Astrocyte (in vitro differentiated cells and primary cell): ENCODE measurements around the gene CHPT1. TPM values are rescaled to one million over a fixed set of nuclear protein-coding genes. Genes with fewer than 3 reads are reported as not detected.

ENCODE experiments used
- DNase-seq: peaks from one replicate; pipeline ENCODE4 v3.0.0-alpha.2; 2010; ENCODE audit warnings: low read depth
- FAIRE-seq: peaks from 2 replicates; lab custom pipeline; 2011; peaks lifted over from hg19 to GRCh38; lab: Jason Lieb, UNC
- H2AFZ ChIP-seq: 2 replicates; pipeline ENCODE4 v1.6.0; 2012; ENCODE audit warnings: low read depth, low read length, inconsistent platforms
- H3K27ac ChIP-seq: 2 replicates; pipeline ENCODE4 v1.5.1; 2011; ENCODE audit warnings: low read depth, low read length, inconsistent platforms
- H3K27me3 ChIP-seq: 2 replicates; pipeline ENCODE4 v1.6.0; 2011; ENCODE audit warnings: low read length, inconsistent platforms; ENCODE audit not compliant: insufficient read depth
- H3K36me3 ChIP-seq: 2 replicates; pipeline ENCODE4 v1.5.1; 2011; ENCODE audit warnings: low read length, inconsistent platforms; ENCODE audit not compliant: insufficient read depth
- H3K4me1 ChIP-seq: 2 replicates; pipeline ENCODE4 v1.5.1; 2011; ENCODE audit warnings: low read length, inconsistent platforms; ENCODE audit not compliant: insufficient read depth
- H3K4me2 ChIP-seq: 2 replicates; pipeline ENCODE4 v1.6.0; 2012; ENCODE audit warnings: low read length, inconsistent platforms
- H3K4me3 ChIP-seq: 2 replicates; pipeline ENCODE4 v1.5.1; 2011; ENCODE audit warnings: low read depth, mild to moderate bottlenecking, low read length, inconsistent platforms; ENCODE audit not compliant: insufficient read depth
- H3K79me2 ChIP-seq: 2 replicates; pipeline ENCODE4 v1.6.0; 2012; ENCODE audit warnings: mild to moderate bottlenecking, low read length, inconsistent platforms; ENCODE audit not compliant: insufficient read depth
- H3K9ac ChIP-seq: 2 replicates; pipeline ENCODE4 v1.6.0; 2012; ENCODE audit warnings: mild to moderate bottlenecking, low read length, inconsistent platforms
- H3K9me3 ChIP-seq: 2 replicates; pipeline ENCODE4 v1.5.1; 2012; ENCODE audit warnings: low read depth, mild to moderate bottlenecking, low read length, inconsistent platforms; ENCODE audit not compliant: insufficient read depth
- H4K20me1 ChIP-seq: 2 replicates; pipeline ENCODE4 v1.6.0; 2012; ENCODE audit warnings: low read length, inconsistent platforms; ENCODE audit not compliant: insufficient read depth
- H3K27ac Mint-ChIP-seq: one replicate; pipeline ENCODE4 v1.8.0; 2021; ENCODE audit warnings: mild to moderate bottlenecking, mixed read lengths; ENCODE audit not compliant: unreplicated experiment
- H3K27me3 Mint-ChIP-seq: one replicate; pipeline ENCODE4 v1.8.0; 2021; ENCODE audit warnings: low read depth, mixed read lengths; ENCODE audit not compliant: unreplicated experiment
- H3K36me3 Mint-ChIP-seq: one replicate; pipeline ENCODE4 v1.8.0; 2021; ENCODE audit warnings: low read depth, mixed read lengths; ENCODE audit not compliant: unreplicated experiment
- H3K4me1 Mint-ChIP-seq: one replicate; pipeline ENCODE4 v1.8.0; 2021; ENCODE audit warnings: low read depth, mixed read lengths; ENCODE audit not compliant: unreplicated experiment
- H3K4me3 Mint-ChIP-seq: one replicate; pipeline ENCODE4 v1.8.0; 2021; ENCODE audit warnings: mild to moderate bottlenecking, moderate library complexity, mixed read lengths; ENCODE audit not compliant: unreplicated experiment
- H3K9me3 Mint-ChIP-seq: one replicate; pipeline ENCODE4 v1.8.0; 2021; ENCODE audit warnings: mild to moderate bottlenecking, mixed read lengths; ENCODE audit not compliant: unreplicated experiment
- CTCF ChIP-seq: IDR thresholded peaks from 2 replicates; pipeline ENCODE4 v1.5.1; 2011; ENCODE audit warnings: low read depth, mild to moderate bottlenecking, inconsistent platforms, low read length, moderate library complexity; ENCODE audit not compliant: insufficient read depth
- EZH2 ChIP-seq: IDR thresholded peaks from 2 replicates; pipeline ENCODE4 v1.6.1; 2012; ENCODE audit warnings: mild to moderate bottlenecking, low read length, inconsistent platforms; ENCODE audit not compliant: insufficient read depth
- total RNA-seq: library from RNA; stranded (reverse); gene quantifications from 2 replicates; pipeline ENCODE4 v1.2.1, GENCODE V29; 2021

The CHPT1 gene
- total RNA-seq, 1 donor from 2014 or later = 22.2 TPM

GRCh38 chr12:101720118-101720517 is 22.7 kb downstream of the CHPT1 start:
- no peaks in the 10 kb centered on the region for H3K9me3 Mint-ChIP-seq

GRCh38 chr12:101722392-101722791 is 25.0 kb downstream of the CHPT1 start:
- no peak overlapping the region for H3K9ac ChIP-seq
- no peak for FAIRE-seq
- no peak for DNase-seq
- H3K27me3 Mint-ChIP-seq = no peaks in the 10 kb centered on the region
- no peaks in the 10 kb centered on the region for H3K9me3 Mint-ChIP-seq
- H3K27ac ChIP-seq = no peak overlapping the region
- H3K4me1 Mint-ChIP-seq = no peaks in the 10 kb centered on the region
- no peak overlapping the region for H3K4me3 ChIP-seq
- no peaks in the 10 kb centered on the region for H3K36me3 Mint-ChIP-seq
- H3K9me3 ChIP-seq = no peaks in the 10 kb centered on the region
- no peaks in the 10 kb centered on the region for H3K79me2 ChIP-seq
- no peak overlapping the region for H2AFZ ChIP-seq
- no peak overlapping the region for H3K27ac Mint-ChIP-seq
- H3K4me3 Mint-ChIP-seq = no peak overlapping the region
- H3K27me3 ChIP-seq = no peaks in the 10 kb centered on the region
- H3K4me2 ChIP-seq = no peak overlapping the region
- no peaks in the 10 kb centered on the region for H3K4me1 ChIP-seq
- H3K36me3 ChIP-seq = no peaks in the 10 kb centered on the region
- H4K20me1 ChIP-seq = no peaks in the 10 kb centered on the region
- TF ChIP-seq CTCF = no peak
- no peak for TF ChIP-seq EZH2

More at GRCh38 chr12:101720118-101720517, 22.7 kb downstream of the CHPT1 start:
- H3K4me3 ChIP-seq = no peak overlapping the region
- no peaks in the 10 kb centered on the region for H4K20me1 ChIP-seq
- no peaks in the 10 kb centered on the region for H3K9me3 ChIP-seq
- Mint-ChIP-seq H3K36me3 (no peaks in the 10 kb centered on the region), H3K4me1 (no peaks in the 10 kb centered on the region), H3K27me3 (no peaks in the 10 kb centered on the region), H3K27ac (no peak overlapping the region), H3K4me3 (no peak overlapping the region)
- H2AFZ ChIP-seq = no peak overlapping the region
- H3K36me3 ChIP-seq = no peaks in the 10 kb centered on the region
- TF ChIP-seq CTCF = no peak
- TF ChIP-seq EZH2 = no peak
- DNase-seq (no peak), FAIRE-seq (no peak)
- H3K9ac ChIP-seq = no peak overlapping the region
- no peak overlapping the region for H3K27ac ChIP-seq
- H3K79me2 ChIP-seq = no peaks in the 10 kb centered on the region
- H3K4me2 ChIP-seq = no peak overlapping the region
- H3K27me3 ChIP-seq = no peaks in the 10 kb centered on the region
- H3K4me1 ChIP-seq = no peaks in the 10 kb centered on the region

- no peak overlapping the region for H3K27ac Mint-ChIP-seq
- no peaks in the 10 kb centered on the region for H3K27me3 Mint-ChIP-seq
- Histone ChIP-seq H3K9ac (no peak overlapping the region), H3K4me1 (no peaks in the 10 kb centered on the region), H3K4me2 (no peak overlapping the region), H3K4me3 (no peak overlapping the region), H3K36me3 (no peaks in the 10 kb centered on the region), H3K9me3 (no peaks in the 10 kb centered on the region), H3K27me3 (no peaks in the 10 kb centered on the region), H3K79me2 (no peaks in the 10 kb centered on the region), H3K27ac (no peak overlapping the region), H4K20me1 (no peaks in the 10 kb centered on the region), H2AFZ (no peak overlapping the region)
- TF ChIP-seq EZH2 (no peak), CTCF (no peak)
- no peak overlapping the region for H3K4me3 Mint-ChIP-seq
- H3K4me1 Mint-ChIP-seq = no peaks in the 10 kb centered on the region
- FAIRE-seq (no peak), DNase-seq (peak; percentile 8)
- H3K36me3 Mint-ChIP-seq = no peaks in the 10 kb centered on the region
- H3K9me3 Mint-ChIP-seq = no peaks in the 10 kb centered on the region
Measured at GRCh38 chr12:101727098-101727497, 29.7 kb downstream of the CHPT1 start.
